ENCODE data around the gene SCNN1B.

DNA sequence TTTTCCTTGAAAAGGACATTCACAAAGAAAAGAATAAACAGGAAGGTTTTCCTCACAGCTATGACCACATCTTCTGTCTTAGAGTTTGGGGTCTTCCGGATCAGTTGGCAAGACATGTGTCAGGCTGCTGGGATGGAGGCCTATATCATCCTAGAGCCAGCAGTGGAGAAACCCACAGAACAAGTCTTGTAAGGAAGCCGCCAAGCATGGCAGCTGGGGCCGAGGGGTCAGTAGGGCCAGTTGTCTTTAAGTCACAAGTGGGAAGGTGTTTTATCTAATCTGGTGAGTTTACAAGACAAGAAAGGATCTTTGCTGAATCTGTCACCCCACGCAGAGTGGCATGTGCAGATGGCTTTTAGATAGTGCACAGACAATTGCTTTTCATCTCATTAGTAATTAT, 25.7 kb downstream of the SCNN1B start:
- no peak for TF ChIP-seq CTCF (conservative IDR thresholded peaks at IDR 0.05; ENCODE audit: low read depth, low read length)
- no peak for TF ChIP-seq EZH2 (IDR thresholded peaks at IDR 0.05; ENCODE audit: borderline replicate concordance, low read depth, low read length, poor library complexity, severe bottlenecking)
